A549 treated with AZD9567 at 1 μM for 4 hours (cell line): Measurements from ENCODE around the gene ZNF20. TPM values are rescaled to one million over a fixed set of nuclear protein-coding genes. Genes with fewer than 3 reads are reported as not detected.

ENCODE experiments used
- total RNA-seq: library from RNA; stranded (reverse); fragments of 200-300 nt; extraction: Qiagen RNA extraction; gene quantifications from 5 replicates; pipeline ENCODE4 v1.2.3, GENCODE V29; 2022; ENCODE audit not compliant: insufficient read depth

ZNF20 gene
- 0.03 to 0.21 TPM (median 0.10 TPM) in 4 of 5 replicates, not detected in the other for total RNA-seq

GRCh38 chr19:12139885-12140544 lies at the start of gene ZNF20:
Gene ZNF20, minus strand, starts transcription at chr19:12140350. Its CDS starts 168 bp downstream, at chr19:12140182.

GRCh38 chr19:12162882-12163806 lies 23.0 kb upstream of the ZNF20 start, which contains the start of gene ZNF136:
Gene ZNF136, plus strand, starts transcription at chr19:12163096. Its CDS starts 108 bp downstream, at chr19:12163204.

GRCh38 chr19:12156223-12157058 lies 16.3 kb upstream of the ZNF20 start, which contains the start of gene ZNF625:
Gene ZNF625, minus strand, starts transcription at chr19:12156734. Its CDS starts 176 bp downstream, at chr19:12156558.

Other genes starting within 250 kb of the ZNF20 start
- gene ZNF700, start 215.2 kb downstream of the ZNF20 start, total RNA-seq: 0.27 to 0.33 TPM (median 0.32 TPM) in 4 of 5 replicates, not detected in the other
- gene ZNF763, start 175.3 kb downstream of the ZNF20 start, total RNA-seq: not detected in 5 replicates
- gene ZNF433, start 104.7 kb downstream of the ZNF20 start, total RNA-seq: not detected in 5 replicates
- gene ZNF878, start 87.4 kb downstream of the ZNF20 start, total RNA-seq: not detected in 5 replicates
- 0.02 TPM in 1 of 5 replicates, not detected in the others for gene ZNF844, start 75.6 kb downstream of the ZNF20 start, total RNA-seq
- not detected in 5 replicates for gene ZNF625, start 16.4 kb upstream of the ZNF20 start, total RNA-seq
- gene ZNF136, start 22.7 kb upstream of the ZNF20 start, total RNA-seq: 1.4 to 3.9 TPM (median 1.7 TPM) in 5 replicates
- gene ZNF44, start 154.5 kb upstream of the ZNF20 start, total RNA-seq: 0.59 to 0.85 TPM (median 0.76 TPM) in 5 replicates
- gene ZNF563, start 193.3 kb upstream of the ZNF20 start, total RNA-seq: not detected in 5 replicates
- gene ZNF442, start 225.3 kb upstream of the ZNF20 start, total RNA-seq: not detected in 5 replicates